ENCODE data around the gene GPR161.

GPR161 gene

DNA sequence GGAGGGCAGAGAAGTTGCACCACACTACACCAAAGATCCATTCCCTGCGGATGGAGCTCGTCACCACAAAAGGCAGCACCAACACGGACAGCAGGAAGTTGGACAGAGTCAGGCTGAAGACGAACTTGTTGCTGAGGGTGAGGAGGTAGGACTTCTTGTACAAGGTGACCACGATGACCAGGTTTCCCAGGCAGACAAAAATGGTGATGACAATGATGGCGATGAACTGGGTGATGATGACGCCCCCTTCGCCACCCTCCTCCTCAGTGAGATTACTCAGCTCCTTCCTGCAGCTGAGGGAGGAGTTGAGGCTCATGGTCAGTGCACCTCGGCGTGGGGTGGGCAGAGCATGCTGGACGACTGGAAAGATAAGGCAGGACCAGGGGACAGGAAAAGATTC is 32.2 kb downstream of the GPR161 start:
- DNase-seq: no peak

DNA sequence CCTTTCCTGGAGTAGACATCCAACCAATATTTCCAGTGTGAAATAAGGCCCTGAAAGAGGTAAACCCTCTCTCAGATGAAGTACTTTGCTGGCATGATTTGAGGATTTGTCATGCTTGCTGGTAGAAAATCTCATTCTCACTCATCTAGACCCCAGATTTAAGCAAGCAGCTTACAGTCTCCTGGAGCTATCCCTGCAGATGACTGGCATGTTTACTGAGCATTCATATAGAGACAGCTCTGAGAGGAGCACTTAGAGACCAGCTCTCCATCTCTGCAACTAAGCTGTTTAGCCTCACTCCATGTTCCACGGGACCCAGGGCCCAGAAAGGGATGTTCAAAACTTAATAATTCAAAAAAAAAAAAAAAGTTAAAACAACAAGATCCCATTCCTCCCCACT is 34.2 kb downstream of the GPR161 start:
- DNase-seq: no peak

DNA sequence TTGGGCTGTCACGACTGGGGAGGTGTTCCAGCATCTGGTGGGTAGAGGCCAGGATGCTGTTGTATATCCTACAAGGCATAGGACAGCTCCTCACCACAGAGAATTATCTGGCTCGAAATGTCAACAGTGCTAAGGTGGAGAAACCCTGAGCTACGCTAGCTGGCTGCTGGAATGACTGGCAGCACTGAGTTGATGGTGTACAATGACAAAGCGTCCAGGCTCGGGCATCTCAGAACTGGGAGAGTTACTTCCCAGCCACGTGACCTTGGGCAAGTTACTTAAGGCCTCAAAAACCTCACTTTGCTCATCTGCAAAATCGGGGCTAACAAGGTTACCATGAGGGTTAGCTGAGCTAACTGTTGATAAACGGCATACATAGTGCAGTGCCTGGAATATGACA is 35.4 kb downstream of the GPR161 start:
- no peak for DNase-seq

DNA sequence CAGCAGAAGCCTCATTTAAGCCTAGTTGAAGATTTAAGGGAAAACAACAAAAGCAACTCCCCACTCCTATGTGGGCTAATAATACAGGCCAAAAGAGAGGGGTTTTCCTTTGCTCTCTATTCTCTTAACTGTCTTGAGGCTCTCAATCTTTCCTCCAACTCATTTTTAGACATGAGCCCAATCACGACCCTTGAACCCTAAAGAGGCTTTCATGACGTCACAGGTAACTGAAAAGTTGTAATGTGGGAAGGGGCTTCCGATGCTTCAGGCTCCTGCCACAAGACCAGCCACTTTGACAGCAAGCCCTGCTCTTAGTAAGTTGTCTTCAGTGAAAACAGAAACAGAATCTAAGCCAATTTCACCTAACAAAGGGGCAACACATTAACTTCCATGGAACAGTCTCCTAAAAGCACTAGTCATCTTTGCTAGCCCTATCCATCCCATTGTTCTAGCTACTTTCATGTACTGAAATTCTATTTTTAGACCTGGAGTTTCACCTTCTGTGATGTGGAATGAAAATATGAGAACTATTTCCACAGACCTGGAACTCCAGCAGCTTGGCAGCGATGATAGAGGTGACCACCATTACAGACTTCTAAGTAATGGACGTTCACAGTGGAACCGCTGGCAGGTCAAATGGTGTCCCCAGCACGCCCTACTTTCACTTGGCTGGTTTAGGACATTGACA is 36.3 kb downstream of the GPR161 start:
- DNase-seq: no peak

DNA sequence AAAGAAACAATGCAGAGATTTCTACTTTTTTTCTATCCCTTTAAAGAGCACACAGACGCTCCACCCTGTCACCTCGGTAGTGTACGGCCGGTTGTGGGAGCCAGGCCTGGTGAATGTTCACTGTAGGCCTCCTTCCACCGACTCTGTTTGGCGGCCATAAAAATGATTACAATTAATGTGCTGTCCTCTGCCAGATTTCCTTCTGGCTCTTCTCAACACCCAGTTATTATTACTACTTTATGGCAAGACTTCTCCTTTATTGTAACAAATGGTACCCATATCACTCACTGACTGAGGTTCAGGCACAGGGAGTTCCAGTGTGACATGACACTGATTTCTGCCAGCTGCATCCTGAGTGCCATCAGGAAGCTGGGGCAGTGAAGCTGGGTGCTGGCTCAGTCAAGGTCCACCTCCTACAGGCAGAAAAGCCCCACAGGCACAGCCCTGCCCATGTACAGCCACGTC is 37.4 kb downstream of the GPR161 start:
- no peak for DNase-seq

DNA sequence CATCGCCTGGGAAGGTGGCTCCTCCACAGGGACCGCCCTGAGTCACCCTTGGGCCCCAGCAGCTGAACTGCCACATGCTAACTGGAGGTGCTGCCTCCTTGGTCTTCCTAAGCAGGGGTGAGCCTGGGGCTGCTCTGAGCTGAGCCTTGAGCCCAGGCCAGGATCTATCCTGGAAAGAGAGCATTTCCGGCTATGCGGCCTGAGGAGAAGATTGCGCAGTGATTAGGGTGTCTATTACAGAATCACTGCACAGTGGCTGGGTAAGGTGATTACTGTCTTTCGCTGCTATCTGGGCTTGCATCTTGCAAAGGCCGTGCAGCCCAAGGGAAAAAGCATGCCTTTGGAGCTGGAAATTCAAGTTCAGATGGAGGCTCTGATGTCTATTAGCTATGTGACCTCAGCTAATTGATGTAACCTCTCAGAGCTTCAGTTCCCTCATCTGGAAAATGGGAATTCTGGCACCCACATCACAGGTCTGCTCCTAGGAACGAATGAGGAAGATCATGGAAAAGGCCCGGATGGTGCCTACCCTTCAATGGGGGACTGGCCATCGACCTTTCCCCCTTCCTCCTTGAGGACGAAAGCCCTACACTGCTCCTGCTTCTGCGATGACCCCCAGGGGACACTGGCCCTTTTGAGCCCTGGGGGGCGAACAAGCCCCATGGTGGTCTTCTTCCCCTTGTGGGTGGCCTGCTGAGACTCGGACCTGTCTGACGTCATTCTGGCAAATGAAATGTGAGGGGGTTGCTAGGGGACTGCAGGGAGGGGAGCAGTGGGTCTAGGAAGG is 38.0 kb downstream of the GPR161 start:
- no peak for DNase-seq

DNA sequence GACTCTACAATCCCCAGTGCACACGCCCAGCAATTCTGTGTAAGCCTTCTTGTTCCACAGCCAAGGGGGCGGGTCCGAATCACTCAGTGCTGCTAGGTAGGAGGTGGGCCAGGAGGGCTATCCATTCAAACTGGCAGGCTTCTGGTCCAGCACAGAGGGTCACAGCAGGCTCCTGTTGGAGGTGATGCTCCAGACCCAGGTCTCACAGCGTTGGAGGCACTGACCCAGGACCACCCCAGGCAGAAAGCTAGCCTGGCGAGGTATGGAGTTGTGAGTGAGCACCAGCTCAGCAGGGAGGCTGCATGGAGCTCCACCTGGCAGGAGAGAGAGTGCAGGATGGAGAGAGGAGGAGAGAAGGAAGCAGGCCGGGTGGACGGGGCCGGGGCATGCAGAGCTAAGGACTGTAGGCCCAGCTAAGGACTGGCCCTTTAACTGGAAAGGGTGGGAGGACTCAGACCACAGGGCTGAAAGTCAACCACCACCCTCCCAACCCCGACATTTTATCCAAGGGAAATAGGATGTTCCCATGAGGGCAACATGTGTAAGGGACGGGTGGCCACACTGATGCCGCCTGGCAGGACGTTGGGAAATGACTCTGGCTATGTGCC is 38.7 kb downstream of the GPR161 start:
- no peak for DNase-seq

DNA sequence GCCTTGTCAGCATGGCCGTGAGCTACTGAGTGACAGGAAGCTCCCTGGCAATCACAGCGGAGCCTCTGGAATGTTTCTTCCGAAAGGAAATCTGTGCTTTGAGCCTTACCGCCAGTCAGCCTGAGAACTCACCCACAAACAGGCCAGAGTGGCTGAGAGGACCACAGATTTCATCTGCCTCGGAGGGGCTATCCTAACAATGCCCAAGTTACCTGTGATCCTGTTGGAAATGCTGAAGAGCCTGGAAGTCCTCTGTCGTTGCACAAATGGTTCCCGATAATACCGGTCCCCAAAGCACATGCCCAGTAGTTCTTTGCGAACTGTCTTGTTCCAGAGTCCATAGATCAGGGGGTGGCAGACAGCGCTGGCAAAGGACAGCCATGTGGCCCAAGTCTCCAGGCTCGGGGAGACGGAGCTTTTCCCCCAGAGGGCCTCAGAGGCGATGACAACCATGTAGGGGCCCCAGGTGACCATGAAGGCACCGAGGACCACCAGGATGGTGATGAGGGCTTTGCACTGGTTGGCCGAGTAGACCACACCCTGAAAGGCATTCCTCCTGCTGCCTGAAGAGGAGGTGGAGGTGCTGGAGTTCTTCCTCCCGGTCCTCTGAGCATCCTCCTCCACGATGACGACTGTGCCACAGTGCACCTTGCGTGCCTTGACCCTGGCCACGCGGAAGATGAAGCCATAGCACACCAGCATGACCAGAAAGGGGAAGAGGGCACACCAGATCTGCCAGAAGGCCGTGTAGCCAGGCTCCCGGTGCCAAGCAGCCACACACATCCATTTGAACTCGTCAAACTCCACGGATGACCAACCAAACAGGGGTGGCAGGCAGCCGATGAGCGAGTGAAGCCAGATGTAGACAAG is 40.2 kb downstream of the GPR161 start:
- no peak for DNase-seq

DNA sequence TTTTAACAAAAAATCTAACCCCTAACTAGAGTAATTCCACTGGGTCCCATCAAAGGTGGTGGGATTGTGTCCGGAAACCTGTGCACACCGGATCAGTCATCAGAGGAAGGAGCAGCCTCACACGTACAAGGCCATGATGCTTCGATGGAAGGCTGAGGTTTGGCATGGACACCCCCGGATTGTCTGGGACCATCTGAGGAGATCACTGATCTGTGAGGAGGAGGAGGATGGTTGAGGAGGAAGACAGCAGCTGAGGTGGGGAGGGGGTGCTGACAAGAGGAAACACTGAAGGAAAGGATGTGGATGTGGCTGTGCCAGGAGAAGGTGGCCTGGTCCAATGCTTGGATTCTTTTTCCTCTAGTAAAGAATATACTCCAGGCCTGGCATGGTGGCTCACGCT is 41.3 kb downstream of the GPR161 start:
- DNase-seq: no peak

DNA sequence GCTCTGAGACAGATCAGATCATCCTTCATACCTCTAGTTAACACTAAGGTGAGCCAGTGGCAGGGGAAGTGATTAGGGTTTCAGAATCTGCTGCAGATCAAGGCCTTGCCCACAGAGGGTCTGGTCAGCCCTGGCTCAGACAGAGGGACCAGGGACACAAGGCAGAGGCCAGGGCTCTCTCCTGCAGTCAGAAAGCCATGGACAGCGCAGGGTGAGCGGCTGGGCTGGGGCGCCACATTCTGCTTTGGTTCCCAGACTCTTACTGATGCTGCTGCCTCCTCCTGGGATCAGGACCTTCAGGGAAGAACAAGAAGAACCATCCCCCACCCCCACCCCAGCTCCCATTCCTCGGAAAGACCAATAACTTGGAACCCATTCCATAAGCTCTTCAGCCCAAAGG is 43.1 kb downstream of the GPR161 start:
- DNase-seq: no peak

DNA sequence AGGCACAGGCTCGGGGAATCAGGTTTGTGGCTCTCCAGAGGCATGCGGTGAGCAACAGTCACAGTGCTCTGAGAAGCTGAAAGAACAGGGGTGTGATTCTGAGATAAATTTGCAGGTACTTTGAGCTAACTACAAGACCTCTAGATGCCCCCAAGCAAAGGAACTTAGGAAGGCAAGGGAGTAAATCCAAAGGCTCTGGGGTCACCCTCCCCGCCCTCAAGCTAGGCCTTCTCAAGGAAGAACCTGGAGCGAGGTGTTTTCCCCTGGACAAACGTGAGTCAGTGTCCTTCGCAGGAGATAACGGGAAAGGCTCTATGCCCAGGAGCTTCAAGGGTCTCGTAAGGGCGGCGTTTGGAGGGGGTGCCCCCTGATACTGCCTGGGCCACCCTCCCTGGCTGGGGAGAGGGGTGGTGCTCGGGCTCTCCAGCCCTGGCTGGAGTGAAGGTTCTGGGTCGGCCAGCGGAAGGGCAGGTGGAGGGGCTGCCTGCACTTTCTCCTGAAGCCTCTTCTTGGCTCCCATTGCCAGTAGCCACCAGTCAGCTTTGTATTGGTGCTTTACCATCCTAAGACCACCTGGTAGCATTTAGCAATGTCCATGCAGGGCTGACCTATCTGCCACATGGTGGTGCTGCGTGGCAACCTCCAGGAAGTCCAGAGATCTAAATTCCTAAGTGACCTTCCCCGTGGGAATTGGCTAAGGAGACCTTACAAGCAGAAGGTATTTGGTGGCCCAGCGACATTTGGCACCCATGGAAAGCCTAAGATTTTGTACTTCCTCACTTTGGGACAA is 44.0 kb downstream of the GPR161 start:
- no peak for DNase-seq

DNA sequence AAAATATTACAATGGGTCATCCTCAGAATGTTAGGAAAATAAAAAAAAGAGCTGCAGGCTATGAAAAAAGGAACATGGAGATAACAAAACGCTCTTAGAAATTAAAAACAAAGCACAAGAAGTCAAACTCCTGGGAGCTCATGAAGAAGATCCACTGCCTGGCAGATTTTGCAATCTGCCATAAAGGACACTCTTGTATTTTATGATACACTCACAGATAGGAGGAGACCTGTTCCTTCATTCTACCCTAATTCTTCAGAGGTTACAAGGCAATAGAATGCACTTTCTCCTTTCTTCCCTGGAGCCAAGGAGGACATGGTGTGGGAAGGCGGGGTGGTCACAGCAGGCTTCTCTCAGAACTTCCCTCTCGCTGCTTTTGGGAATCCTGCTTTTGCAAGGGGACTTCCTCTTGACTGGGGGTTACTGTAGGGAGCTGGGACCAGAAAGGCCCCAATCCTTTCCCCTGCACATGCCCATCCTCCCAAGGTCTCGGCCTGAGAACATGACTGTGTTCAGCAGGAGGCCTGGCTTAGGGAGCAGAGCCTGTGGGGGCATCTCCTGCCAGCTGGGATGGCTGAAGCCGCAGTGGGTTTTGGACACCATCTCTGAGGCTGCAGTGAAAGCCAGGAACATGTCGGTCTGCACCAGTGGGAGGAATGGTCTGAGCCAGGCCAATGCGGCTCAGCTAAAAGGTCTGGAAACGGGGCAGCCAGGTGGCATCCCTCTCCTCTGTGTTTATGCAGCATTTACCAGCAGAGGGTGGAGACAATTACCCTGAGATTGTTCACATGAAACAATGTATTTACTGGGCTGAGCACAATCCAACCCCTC is 44.8 kb downstream of the GPR161 start:
- no peak for DNase-seq

DNA sequence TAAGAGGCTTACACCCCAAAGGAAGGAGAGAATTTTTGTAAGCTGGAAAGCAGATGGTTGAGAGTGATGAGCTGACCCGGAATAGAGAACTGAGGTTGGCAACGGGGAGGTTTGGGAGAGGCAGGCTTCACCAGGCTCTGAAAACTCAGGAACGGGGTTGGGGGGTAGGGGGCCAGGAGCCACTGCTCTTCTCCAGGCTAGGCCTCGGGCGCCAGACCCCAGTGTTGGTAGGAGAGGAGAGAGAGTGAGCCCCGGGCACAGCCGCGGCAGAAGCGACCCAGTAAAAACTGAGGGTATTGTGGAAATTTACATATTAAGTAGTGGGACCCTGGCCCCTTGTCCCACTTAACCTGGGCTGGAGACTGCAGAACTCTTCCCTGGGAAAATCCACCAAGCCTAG is 45.7 kb downstream of the GPR161 start:
- DNase-seq: no peak

DNA sequence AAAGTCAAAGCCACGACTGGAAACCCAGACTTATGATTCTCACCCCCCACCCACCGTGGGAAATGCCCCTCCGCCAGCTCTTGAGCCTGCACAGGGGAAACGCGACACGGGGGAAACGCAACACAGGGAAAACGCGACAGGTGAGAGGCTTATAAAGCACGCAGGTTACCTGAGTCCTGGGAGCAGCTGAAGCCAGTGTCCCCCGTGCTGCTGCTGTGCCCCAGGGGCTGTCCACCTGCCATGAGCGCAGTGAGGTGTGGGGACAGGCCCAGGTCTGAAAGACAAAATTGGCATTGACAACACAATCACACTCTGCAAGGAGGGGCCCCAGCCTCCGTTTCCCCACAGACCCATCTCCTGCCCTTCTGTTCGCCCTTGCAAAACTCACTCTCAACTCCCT is 46.3 kb downstream of the GPR161 start:
- no peak for DNase-seq

DNA sequence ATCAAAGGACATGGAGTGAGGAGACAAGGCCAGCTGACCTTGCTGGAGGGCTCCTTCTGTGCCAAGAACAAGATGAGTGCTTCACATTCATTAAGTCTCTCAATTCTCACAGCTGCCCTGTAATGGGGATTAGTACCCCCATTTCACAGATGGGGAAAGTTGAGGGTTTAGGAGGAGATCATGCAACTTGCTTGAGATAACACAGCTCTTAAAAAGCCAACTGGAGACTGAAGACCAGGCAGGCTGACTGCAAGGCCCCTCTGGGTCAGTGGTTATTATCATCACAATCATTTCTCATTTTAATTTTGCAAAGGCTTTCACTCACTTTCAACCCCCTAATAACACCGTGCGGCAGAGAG is 46.8 kb downstream of the GPR161 start:
- no peak for DNase-seq

DNA sequence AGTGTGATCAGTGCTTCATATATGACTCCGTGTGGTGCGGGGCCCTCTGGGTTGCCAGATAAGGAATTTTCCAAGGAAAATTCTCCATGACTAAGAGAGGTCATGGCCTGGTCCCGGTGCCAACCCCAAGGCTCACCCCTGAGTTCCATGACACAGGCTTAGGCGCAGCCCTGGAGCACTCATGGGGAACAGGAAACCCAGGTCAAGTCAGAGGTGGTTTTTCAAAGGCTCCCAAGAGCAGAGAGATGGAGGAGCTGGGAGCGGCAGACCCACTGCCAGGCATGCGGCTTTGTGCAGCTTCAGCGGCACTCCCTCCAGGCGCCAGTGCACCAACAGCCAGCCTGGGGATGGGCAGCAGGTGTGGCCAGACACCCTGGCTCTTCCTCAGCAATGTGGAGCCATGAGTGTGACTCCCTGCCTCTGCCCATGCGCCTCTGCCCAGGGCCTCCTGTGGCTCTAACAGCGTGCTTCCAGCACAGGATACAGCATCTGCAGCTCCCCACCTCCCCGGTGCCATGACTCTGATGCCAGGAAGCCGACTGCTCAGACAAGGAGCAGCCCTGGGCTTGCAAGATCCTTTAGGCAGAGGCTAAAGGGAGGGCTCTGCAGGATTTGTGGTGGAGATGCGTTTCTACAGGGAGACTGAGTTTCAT is 47.3 kb downstream of the GPR161 start:
- no peak for DNase-seq

DNA sequence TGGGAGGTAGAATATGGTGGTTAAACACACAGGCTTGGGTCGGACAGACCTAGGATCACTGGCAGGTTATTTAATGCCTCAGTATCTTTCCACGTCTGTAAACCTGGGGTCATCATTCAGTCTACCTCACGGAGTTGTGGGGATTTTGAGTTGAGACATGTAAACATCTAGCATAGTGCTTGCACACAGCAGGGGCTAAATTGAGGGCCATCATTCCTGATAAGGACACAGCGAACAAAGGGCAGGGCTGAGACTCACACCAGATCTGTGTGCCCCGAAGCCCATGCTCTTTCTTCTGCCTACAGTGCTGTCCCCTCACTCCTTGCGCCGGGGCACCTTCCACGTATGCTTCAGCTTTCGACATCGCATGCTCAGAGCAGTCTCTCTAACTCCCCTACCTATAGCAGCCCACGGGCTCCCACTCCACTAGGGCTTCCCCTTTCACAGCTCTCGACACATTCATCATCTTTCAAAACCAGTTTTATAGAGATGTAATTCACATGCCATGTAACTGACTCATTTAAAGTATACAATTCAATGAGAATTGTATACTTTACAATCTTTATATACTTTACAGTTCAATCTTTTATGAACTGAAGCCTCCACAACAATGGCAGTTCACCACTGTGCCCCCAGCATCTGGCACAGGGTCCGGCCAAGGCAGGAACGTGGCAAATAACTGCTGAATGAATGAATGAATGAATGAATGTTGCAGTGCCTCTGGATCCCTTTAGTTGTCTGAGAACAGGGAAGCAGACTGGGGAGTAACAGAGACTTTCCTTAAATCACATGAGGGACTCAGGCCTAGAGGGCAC is 48.0 kb downstream of the GPR161 start:
- no peak for DNase-seq

DNA sequence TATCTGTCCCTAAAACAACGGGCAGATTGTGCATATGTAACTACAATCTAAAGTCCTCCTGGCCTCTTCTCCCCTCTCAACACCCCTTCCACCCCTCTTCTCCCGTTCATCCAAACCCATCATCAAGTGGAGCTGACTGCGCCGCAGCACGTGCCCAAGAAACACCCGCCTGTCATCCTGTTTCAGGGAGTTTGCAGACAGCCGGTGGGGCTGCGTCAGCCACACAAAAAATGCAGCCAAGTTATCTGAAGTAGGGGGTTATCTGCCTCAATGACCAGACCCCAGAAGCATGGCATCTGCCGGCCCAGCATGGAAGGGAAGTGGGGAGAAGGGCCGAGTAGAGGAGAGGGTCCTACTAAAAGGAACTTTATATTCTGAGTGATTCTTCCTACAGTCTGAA is 49.0 kb downstream of the GPR161 start:
- DNase-seq: no peak

DNA sequence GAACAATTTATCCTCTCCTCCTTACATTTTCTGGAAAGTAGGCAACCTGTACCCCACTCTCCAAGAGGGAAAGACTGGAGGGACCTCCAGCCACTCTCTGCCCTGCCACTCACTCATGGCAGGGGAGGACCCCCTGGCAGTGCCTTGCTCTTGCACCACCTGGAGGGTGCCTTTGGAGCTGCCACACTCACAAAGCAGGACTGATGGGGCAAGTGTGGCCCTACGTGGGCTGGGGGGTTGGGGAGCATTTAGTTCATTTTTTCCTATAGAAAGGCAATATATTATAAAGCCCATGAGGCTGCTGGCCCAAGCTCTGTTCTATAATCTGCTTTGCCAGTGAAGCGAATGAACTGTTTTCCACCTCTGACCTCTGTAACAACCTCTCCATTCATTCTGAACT is 50.3 kb downstream of the GPR161 start:
- DNase-seq: no peak

DNA sequence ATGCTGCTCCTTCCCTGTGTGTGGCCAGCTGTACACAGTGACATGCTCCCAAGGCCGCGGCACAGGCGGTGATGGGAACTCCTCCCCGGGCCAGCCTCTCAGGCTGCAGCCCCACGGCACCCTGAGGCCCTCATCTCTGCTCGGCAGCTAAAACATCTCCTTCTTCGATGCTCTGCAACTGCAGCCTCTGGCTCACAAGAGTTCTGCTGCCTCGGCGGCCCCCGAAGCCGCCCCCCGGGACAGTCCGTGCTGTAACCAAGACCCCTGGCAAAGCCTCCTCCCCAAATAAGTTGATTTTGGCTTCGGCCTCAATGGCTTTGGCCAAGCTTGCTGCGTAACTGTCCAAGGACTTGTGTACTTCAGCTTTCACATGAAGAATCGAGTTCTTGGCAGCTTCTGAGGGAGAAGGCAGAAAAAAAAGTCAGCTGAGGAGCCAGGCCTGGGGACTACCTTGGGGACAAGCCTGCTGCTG is 51.3 kb downstream of the GPR161 start:
- DNase-seq: no peak
